Germinal center (tissue), 1 donor: ENCODE data around the gene RUNDC3A.

ENCODE experiments used
- DNase-seq: peaks from one replicate; pipeline ENCODE4 v3.0.0; 2012; ENCODE audit warnings: mixed read lengths, low spot score

The RUNDC3A gene

GRCh38 chr17:44283344-44284023 lies 24.9 kb upstream of the RUNDC3A start:
- DNase-seq = no peak

GRCh38 chr17:44284024-44284400 lies 24.4 kb upstream of the RUNDC3A start:
- no peak for DNase-seq

GRCh38 chr17:44287651-44288050 lies 20.8 kb upstream of the RUNDC3A start:
- DNase-seq = no peak

- no peak for DNase-seq
Measured at GRCh38 chr17:44293509-44294226, 14.7 kb upstream of the RUNDC3A start.

GRCh38 chr17:44297975-44298374 lies 10.4 kb upstream of the RUNDC3A start:
- no peak for DNase-seq

GRCh38 chr17:44304651-44305050 lies 3.8 kb upstream of the RUNDC3A start:
- no peak for DNase-seq

GRCh38 chr17:44307387-44308186 lies 814 bp upstream of the RUNDC3A start:
- DNase-seq = no peak

GRCh38 chr17:44308865-44309264 lies 464 bp downstream of the RUNDC3A start:
- DNase-seq = no peak

GRCh38 chr17:44309472-44309871 lies 1.1 kb downstream of the RUNDC3A start:
- DNase-seq = no peak

GRCh38 chr17:44310188-44310587 lies 1.8 kb downstream of the RUNDC3A start:
- no peak for DNase-seq

GRCh38 chr17:44310609-44311376 lies 2.4 kb downstream of the RUNDC3A start:
- no peak for DNase-seq

- no peak for DNase-seq
Measured at GRCh38 chr17:44311562-44312181, 3.3 kb downstream of the RUNDC3A start.

GRCh38 chr17:44312396-44313104 lies 4.1 kb downstream of the RUNDC3A start:
- DNase-seq = no peak

- no peak for DNase-seq
Measured at GRCh38 chr17:44314031-44314430, 5.6 kb downstream of the RUNDC3A start.

GRCh38 chr17:44314524-44314868 lies 6.1 kb downstream of the RUNDC3A start:
- DNase-seq = no peak

- peak; percentile 62 for DNase-seq
Measured at GRCh38 chr17:44314869-44315661, 6.7 kb downstream of the RUNDC3A start.

GRCh38 chr17:44315760-44316731 lies 7.6 kb downstream of the RUNDC3A start:
- DNase-seq = no peak

GRCh38 chr17:44317545-44317944 lies 9.1 kb downstream of the RUNDC3A start:
- DNase-seq = no peak
